HS-27A (cell line): ENCODE measurements around the gene MECR.

ENCODE experiments used
- DNase-seq: peaks from one replicate; pipeline ENCODE4 v3.0.0-alpha.2; 2012; ENCODE audit warnings: low read depth, missing footprints

The MECR gene

DNA sequence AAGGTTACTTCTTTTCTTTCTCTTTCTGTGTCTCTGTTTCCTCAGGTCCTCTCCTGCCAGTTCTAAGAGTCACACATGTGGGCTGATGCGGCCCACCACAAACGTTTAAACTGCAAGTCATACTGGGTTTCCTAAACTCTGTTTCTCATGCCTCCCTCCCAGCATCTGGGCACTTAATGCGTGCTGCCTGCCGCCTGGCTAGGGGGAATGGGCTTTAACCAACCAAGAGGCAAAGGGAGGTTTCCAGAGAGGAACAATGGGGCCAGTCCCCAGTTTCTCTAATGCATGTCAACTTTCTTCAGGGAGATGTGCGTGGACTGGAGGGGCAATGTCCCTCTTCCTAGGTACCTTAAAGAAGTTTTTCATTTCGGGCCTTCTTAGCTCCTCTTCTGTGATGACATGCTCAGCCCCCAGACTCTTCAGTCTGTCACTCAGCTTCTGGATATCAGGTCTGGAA is 29.1 kb downstream of the MECR start:
- no peak for DNase-seq

DNA sequence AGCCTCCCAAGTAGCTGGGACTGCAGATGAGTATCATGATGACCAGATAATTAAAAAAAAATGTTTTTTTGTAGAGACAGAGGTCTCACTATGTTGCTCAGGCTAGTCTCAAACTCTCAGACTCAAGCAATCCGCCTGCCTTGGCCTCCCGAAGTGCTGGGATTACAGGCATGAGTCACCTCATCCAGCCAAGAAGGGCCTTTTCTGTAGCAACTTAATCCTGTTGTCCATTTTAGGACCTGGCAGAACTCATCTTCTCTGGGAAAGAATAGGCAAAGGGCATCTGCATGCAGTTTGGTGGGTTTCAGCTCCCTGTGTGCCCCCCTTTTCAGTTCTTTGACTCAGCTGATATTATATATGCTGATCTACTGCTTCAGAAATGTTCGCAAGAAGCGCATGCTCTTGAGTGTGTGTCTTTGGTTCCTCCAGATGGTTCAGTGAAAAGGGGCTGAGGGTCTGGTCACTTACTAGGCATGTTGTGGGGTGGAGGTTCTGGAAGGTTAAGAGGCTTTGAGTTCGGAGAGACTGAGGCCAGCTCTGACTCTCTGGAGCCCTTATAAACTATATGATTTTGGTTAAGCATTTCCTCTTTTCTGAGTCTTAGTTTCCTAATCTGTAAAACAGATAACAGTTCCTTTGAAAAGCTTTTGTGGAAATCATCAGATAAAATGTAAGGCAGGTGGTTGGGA is 29.7 kb downstream of the MECR start:
- DNase-seq: no peak

GRCh38 chr1:29197993-29198392 is 32.7 kb downstream of the MECR start:
- DNase-seq: no peak

DNA sequence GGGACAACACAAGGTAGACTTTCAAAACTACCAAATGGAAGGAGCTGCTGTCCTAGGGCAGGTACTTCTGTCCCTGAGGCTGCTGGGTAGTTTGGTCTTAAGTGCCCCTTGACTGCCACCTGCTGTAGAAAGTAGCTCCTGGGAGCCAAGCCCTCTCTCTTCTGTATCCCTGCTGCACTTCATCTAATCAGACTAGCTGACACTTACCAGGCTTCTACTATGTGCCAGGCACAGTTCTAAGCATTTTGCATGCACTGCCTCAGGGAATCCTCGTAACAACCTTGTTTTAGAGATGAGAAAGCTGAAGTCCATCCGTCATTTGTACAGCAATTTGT is 33.2 kb downstream of the MECR start:
- no peak for DNase-seq

GRCh38 chr1:29196863-29197589 is 33.7 kb downstream of the MECR start:
- no peak for DNase-seq

GRCh38 chr1:29195881-29196291 is 34.8 kb downstream of the MECR start:
- DNase-seq: no peak

DNA sequence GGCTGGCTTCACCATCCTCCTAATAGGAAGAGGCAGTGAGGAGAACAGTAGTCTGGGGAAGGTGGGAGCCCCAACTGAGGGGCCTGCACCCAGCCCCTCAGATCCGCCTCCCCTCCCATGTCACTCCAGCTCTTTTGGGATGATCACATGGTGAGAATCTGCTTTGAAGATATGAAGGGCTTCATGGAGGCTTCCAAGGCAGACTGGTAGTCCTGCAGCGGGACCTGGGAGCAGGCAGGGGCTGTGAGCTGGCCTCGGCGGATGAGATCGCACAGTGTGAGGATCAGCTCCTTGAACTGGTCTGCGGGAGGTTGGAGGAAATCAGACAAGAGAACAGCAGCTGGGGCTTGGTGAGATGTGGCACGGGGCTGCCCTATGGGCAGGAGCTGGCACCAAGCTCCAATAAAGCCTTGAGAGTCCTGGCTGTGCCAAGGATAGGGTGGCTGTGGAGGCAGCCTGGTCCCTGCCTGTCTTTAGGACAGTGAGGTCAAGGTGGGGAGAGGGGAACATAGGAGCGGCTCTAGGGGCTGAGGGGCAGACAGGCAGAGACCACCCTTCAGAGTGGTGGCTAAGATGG is 36.8 kb downstream of the MECR start:
- no peak for DNase-seq

- no peak for DNase-seq
These were observed 40.0 kb downstream of the MECR start for GRCh38 chr1:29190718-29191117.

- no peak for DNase-seq
These were observed 44.0 kb downstream of the MECR start for GRCh38 chr1:29186707-29187106.

DNA sequence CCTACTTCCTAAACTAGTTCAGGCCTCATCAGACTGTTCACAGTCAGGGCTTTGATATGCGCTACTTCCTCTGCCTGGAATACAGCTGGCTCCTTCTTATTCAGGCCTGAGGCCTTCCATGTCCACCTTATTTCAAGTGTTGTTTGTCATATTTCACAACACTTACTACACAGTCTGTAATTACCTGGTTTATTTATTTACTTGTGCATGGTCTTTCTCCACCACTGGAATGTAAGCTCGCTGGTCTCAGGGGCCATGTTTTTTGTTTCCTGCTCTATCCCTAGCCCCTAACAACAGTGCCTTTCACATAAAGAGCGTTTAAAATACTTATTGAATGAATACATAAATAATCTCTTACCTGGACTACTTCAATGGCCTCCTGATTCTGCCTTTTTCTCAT is 44.5 kb downstream of the MECR start:
- no peak for DNase-seq

DNA sequence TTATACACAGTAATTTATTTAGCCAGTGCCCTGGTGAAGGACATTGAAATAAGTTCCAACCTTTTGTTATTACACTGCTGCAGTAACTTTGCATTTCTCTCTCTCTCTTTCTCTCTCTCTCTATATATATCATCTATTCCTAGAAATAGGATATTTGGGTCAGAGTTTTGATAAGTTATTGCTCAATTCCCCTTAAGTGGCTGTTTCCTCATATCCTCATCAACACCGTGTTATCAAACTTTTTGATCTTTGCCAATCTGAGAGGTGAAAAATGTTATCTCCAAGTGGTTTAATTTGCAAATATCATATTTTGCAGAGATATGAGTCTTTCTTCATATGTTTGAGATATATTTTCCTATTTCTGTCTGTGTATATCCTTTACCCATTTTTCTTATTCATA is 47.4 kb downstream of the MECR start:
- no peak for DNase-seq

- DNase-seq: peak; percentile 96
These were observed 49.1 kb downstream of the MECR start, which contains the start of gene SRSF4 for GRCh38 chr1:29181413-29182225. SRSF4 (minus strand) TSS chr1:29181900; CDS start chr1:29181752, 148 bp downstream.

DNA sequence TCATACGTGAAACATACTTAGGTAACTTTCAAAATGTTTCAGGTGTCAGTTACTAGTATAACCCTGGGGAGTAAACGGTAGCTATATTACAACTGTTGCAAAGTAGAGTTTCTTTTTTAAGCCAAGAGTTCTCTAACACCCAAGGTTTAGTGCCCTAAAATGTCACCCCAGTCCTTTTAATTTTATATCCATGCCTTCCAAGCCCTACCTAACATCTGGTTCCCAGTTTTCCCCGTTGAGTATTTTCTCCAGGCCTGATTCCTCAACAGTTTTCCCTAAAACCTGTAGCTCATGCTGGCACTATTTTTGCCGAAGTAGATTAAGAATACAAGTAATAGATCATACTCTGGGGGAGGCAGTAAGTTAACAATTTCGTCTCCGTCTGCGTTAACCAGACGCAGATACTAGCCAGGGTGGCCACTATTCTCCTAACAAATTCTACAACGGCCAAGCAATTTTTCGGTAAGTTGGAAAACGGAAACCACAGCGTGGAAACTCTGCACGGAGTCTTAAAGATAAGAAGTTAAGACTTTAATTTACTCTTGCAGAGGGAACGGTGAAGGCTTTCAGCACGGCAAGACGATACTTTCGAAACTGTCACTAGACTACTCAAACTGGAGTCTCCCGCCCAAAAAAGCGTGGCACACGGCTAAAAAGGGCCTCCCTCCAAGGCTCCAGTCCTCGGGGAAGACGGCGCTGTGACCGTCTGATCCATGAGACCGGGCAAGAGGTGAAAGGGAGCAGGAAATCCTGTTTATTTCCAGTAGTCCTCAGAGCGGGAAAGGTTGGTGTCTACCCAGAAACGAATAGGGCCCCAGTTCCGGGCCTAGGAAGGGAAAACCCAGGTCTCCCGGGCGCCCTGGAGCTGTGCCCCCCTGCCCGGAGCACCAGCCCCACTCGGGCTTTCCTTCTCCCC is 50.0 kb downstream of the MECR start:
- no peak for DNase-seq

DNA sequence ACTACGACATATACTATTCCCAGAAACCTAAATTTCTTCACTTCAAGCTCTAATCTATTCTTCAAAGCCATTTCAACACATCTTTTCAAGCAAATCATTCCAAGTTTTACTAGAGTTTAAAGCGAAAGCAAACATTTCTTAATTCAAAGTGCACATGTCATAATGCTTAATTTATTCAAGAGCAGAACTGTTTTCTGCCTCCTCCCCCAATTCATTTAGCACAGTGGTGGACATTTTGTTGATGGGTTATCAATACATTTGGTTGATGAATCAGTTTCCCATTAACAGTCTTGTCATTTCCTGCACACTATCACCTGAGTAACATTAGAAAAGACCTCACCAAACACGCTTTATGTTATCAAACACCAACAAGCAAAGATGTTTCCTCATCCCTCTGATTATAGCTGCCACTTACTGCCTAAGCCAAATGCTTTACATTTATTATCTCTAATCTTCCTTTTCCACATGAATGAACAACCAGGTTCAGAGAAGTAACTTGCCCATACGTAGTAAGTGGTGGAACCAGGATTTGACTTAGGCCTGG is 51.0 kb downstream of the MECR start:
- no peak for DNase-seq

DNA sequence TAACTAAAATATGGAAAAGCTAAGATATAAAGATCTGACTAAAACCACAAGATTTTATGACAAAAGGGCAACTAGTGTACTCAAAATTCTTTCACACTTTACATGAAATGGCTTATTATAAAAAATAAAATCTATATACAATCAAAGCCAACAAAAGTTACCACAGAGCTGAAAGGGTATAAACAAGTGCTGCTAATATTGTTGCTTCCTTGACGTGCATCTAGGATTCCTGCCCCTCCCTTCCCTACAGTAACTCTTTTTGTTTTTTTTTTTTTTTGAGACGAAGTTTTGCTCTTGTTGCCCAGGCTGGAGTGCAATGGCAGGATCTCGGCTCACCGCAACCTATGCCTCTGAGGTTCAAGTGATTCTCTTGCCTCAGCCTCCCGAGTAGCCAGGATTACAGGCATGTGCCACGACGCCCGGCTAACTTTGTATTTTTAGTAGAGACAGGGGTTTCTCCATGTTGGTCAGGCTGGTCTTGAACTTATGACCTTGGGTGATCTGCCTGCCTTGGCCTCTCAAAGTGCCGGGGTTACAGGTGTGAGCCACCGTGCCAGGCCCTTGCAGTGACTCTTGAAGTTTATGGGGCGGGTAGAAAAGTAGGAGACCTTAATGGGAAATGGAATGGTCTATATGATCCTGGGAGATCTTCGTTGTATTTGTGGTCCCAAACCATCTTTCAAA is 53.6 kb downstream of the MECR start:
- DNase-seq: no peak

DNA sequence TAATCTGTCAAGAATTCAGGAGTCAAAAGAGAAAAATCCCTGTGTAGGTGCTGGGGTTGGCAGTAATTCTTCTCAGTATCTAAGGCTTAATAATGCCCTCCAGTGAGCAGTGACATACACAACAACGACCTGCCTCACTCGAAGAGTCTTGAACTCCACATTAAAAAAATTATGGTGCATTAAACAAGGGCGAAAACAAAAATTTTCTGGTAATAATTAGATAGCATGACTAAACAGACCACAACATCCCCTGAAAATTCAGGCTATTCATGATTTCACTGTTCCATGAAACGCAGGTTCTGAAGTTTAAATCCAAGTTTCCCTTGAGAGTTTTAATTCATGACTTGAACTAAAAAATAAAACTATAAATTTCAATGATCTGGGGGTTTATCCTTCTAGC is 54.2 kb downstream of the MECR start:
- no peak for DNase-seq

DNA sequence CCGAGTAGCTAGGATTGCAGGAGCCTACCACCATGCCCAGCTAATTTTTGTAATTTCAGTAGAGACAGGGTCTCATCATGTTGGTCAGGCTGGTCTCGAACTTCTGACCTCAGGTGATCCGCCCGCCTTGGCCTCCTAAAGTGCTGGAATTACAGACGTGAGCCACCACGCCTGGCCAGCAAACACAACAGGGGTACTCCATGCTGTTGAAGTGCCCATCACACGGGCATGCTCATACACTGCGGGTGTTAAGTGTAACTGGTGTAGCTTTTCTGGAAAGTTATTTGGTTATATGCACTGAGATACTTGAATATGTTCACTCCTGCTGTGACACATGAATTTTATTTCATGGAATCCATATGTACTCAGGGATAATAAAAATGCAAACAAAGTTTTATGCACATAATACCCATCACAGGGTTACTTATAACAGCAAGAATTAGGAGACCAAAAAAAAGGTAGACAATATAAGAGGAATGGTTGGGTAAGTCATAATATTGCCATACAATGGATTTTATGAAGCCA is 58.3 kb downstream of the MECR start:
- DNase-seq: no peak

DNA sequence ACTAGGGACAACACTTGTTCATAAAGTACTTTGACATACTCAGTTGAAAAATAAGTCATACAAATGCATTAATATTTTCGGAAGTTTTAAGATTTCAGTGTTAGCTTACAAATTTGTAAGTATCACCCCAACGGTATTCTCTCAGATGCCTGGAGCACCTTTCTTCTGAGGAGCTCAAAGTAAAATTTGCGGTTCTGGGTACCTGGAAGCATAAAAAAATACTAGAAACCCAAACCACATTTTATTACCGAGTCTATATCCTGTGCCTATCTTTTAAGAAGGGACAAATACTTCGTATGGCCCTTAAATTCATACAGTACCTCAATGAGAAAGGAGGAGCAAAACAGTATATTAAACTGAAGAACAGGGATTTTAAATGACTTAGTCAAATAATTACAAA is 59.2 kb downstream of the MECR start:
- DNase-seq: no peak

DNA sequence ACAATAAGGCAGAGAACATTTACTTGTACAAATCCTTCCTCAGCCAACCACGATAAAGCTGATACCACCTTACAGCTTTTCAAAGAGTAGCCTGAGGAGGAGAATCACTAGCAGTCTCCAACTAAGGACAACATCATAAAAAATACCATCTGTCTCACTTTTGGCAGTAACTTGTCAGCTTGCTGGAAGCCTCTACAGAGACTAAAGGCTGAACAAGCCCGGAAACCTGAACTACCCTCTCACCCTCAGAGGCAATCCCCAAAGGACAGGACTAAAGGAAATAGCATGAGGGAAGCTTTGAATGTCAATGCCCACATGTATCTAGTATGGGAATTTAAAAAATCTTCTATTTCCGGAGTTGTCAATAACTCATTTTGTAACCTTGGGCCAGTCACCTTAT is 59.6 kb downstream of the MECR start:
- DNase-seq: no peak

DNA sequence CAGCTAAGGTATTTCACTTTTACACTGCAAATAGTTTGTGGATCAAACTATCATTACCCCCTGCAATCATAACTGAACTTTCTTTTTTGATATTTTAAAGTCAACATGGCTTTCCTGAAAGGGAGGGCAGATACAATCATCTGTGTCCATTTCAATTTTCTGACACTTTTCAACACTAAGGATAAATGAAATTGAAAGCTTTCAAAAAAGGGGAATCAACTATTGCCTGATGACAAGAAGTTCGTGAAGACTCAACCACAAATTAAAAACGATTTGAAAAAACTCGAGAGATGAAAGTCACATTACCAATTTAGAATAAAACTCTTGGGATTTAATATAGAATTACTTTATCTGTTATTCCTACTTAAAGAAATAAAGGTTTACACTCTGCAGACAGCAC is 60.8 kb downstream of the MECR start:
- DNase-seq: no peak
